Stomach (tissue), 9 donors: ENCODE measurements around the gene RIMBP2. TPM values are rescaled to one million over a fixed set of nuclear protein-coding genes. Genes with fewer than 3 reads are reported as not detected.
A peak's percentile ranks its signal among the peaks of the same experiment; 100 is the strongest.

Experiments used
- DNase-seq, 2 donors: peaks; one replicate each; pipeline versions ENCODE4 v3.0.0 to v3.0.0-alpha.2; 2013 to 2019
- H3K27ac ChIP-seq, 5 donors: fragments of 200-600 bp in 4 of 5; sonication (generic) in 4 of 5; one replicate each; pipeline ENCODE4 v1.5.1; 2013 to 2019; ENCODE audit warnings: mild to moderate bottlenecking in 1 of 5, moderate library complexity in 1 of 5
- H3K27me3 ChIP-seq, 3 donors: fragments of 200-600 bp; sonication (generic); one replicate each; pipeline ENCODE4 v1.5.1; 2017 to 2019; ENCODE audit warnings: mixed run types in 1 of 3
- H3K36me3 ChIP-seq, 4 donors: fragments of 200-600 bp; sonication (generic); 1 replicate in 3 of 4; 2 replicates in 1 of 4; pipeline ENCODE4 v1.5.1; 2016 to 2019
- H3K4me1 ChIP-seq, 4 donors: fragments of 200-600 bp; sonication (generic); one replicate each; pipeline ENCODE4 v1.5.1; 2016 to 2019
- H3K4me3 ChIP-seq, 4 donors: fragments of 200-600 bp; sonication (generic) in 3 of 4; one replicate each; pipeline ENCODE4 v1.5.1; 2016 to 2019; ENCODE audit warnings: mild to moderate bottlenecking in 1 of 4
- H3K9me3 ChIP-seq, 4 donors: fragments of 200-600 bp; sonication (generic); one replicate each; pipeline ENCODE4 v1.5.1; 2016 to 2019
- EP300 ChIP-seq: sonication (generic); formaldehyde crosslinking; IDR thresholded peaks from one replicate; pipeline ENCODE4 v1.6.1; 2017; ENCODE audit warnings: antibody characterized with exemption
- POLR2A ChIP-seq, 4 donors: fragments of 450-650 bp; IDR thresholded peaks; one replicate each; pipeline ENCODE4 v1.6.1; 2016; ENCODE audit warnings: antibody characterized with exemption in 4 of 4, control low read depth in 2 of 4, mild to moderate bottlenecking in 1 of 4, moderate library complexity in 1 of 4
- POLR2AphosphoS5 ChIP-seq, 3 donors: sonication (generic); formaldehyde crosslinking; IDR thresholded peaks; one replicate each; pipeline ENCODE4 v1.6.1; 2016; ENCODE audit warnings: antibody characterized with exemption in 3 of 3
- WGBS, 5 donors: extraction: QIAGEN DNeasy Blood & Tissue Kit in 3 of 5; methylation state at CpG; one replicate each; pipeline versions ENCODE4 v1.1.5 to v1.1.7; 2013 to 2018; 5-methylcytosine and 5-hydroxymethylcytosine counted together
- intact Hi-C: fragments of 100-400 bp; cut with DNase I; formaldehyde crosslinking; loops from one replicate; pipeline ENCODE4 v1.15.1; 2023; ENCODE audit warnings: low total_unique reads
- polyA plus RNA-seq, 3 donors: library from polyadenylated mRNA; stranded (reverse); fragments of 200-250 nt; gene quantifications; one replicate each; pipeline ENCODE4 v1.2.3, GENCODE V29; 2013
- total RNA-seq, 5 donors: library from RNA; depleted of rRNA; stranded (reverse); fragments of >200 nt; gene quantifications; one replicate each; pipeline versions ENCODE4 v1.1.0 to v1.2.3, GENCODE V29; 2014 to 2016
- TF ChIP-seq, protein P1 (sequence below), 7 experiments: fragments of 450-650 bp in 4 of 7; fragments of 200-600 bp in 3 of 7; sonication (generic) in 3 of 7; IDR thresholded peaks; one replicate each; pipeline ENCODE4 v1.5.1; 2016 to 2019; ENCODE audit warnings: antibody characterized with exemption in 7 of 7, control low read depth in 2 of 7, mild to moderate bottlenecking in 1 of 7
- donor health status: healthy with polysubstance abuse.
- donor health status: Bipolar disorder and iron deficiency.
- donor health status: healthy.

Gene RIMBP2
- total and polyA plus RNA-seq, 8 donors = 0.75 to 44.6 (median 5.6) TPM

DNA sequence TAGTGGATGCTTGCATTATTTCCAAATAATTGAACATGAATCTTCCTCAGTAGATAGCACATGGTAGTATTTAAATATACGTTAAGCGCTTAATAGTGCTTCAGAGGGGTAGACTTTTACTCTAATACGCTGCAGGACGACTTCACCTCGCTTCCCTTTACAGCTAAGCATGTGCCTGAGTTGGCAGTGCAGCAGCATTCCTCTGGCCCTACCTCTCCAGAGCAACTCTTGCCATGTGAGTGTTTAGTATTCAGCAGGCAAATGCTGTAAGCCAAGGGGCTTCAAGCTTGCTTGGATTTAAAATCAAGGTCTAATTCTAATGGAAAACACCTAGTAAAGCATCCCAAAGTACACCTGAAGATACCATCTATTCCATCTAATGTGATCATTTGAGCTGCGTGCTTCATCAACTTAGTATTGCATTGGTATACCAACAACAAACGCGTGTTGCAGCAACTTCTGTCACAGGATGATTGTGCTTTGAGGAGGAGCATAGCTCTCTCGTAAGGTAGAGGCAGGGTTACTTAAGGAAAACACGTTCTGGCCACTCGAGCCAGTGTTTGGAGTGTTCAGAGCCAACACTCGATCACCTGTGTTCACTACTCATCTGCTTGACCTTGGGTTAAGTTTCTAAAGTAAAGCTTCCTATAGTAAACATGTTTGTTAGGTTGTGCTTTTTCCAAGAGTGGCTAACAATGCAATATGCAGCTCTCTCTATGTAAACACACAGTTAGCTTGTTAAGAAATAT is 317.8 kb downstream of the RIMBP2 start:
- intact Hi-C loops = no loop called here
- no peak overlapping the region for H3K27ac ChIP-seq
- H3K36me3 ChIP-seq = no peaks in the 10 kb centered on the region
- 66 to 79% (median 70%) methylated on average over 12 of the region's 12 CpGs for WGBS, 5 donors
- TF ChIP-seq POLR2AphosphoS5 (IDR thresholded peaks at IDR 0.05) (no peak), POLR2A (IDR thresholded peaks at IDR 0.05) (no peak), EP300 (no peak)
- TF ChIP-seq, protein P1, sequence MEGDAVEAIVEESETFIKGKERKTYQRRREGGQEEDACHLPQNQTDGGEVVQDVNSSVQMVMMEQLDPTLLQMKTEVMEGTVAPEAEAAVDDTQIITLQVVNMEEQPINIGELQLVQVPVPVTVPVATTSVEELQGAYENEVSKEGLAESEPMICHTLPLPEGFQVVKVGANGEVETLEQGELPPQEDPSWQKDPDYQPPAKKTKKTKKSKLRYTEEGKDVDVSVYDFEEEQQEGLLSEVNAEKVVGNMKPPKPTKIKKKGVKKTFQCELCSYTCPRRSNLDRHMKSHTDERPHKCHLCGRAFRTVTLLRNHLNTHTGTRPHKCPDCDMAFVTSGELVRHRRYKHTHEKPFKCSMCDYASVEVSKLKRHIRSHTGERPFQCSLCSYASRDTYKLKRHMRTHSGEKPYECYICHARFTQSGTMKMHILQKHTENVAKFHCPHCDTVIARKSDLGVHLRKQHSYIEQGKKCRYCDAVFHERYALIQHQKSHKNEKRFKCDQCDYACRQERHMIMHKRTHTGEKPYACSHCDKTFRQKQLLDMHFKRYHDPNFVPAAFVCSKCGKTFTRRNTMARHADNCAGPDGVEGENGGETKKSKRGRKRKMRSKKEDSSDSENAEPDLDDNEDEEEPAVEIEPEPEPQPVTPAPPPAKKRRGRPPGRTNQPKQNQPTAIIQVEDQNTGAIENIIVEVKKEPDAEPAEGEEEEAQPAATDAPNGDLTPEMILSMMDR (IDR thresholded peaks at IDR 0.05) = no peak
- no peaks in the 10 kb centered on the region for H3K4me1 ChIP-seq
- H3K27me3 ChIP-seq = peaks cover 0 to 6% (median 0%) of the 10 kb centered on the region in 3 donors
- no peak overlapping the region for H3K4me3 ChIP-seq
- H3K9me3 ChIP-seq = no peaks in the 10 kb centered on the region
- no peak for DNase-seq

DNA sequence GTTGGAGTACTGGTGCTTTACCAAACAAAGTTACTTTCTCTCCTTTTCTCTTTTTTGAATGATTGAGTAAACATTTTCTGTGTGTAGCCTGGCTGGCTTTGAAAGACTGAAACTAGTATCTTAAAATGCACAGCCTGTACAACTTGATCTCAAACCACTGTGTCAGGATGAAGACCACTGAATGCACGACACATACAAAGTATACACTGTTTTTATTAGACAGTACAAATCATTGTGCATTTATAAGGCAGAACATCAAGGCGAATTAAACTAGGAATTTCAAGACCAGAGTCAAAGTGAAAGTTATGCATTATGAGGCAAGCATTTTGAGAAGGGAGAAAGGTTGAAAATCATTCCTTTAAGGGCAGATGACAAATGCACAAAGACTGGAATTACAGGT is 319.4 kb downstream of the RIMBP2 start:
- H3K36me3 ChIP-seq = no peaks in the 10 kb centered on the region
- no peaks in the 10 kb centered on the region for H3K9me3 ChIP-seq
- H3K4me1 ChIP-seq = no peaks in the 10 kb centered on the region
- DNase-seq = no peak
- H3K27ac ChIP-seq = no peak overlapping the region
- no peak overlapping the region for H3K4me3 ChIP-seq
- intact Hi-C loops = no loop called here
- TF ChIP-seq POLR2A (IDR thresholded peaks at IDR 0.05) (no peak), POLR2AphosphoS5 (IDR thresholded peaks at IDR 0.05) (no peak)
- TF ChIP-seq, protein P1 (IDR thresholded peaks at IDR 0.05) = no peak
- WGBS, 5 donors = 55 to 67% (median 60%) methylated on average over 2 of the region's 2 CpGs
- H3K27me3 ChIP-seq = peaks cover 0 to 2% (median 0%) of the 10 kb centered on the region in 3 donors

DNA sequence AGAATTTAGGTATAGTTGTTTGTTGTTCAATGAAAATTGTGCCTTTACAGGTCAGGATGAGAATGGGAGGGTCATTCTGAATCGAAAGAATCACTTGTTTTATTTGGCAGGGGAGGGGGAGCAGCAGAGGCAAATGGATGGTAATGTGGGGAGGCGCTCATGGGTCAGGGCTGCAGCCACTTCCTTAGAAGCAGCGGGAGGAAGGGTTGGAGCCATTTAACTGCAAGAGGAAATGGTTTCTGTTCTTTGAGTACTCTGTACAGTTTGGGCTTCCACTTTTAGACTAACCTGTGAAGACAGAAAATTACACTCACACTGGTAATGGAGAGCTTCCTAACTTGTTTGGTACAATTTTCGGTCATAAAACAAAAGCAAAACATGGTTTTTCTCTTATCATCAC is 321.2 kb downstream of the RIMBP2 start:
- H3K9me3 ChIP-seq = no peaks in the 10 kb centered on the region
- H3K27me3 ChIP-seq = peaks cover 0 to 8% (median 0%) of the 10 kb centered on the region in 3 donors
- intact Hi-C loops = no loop called here
- 49 to 57% (median 52%) methylated on average over 4 of the region's 4 CpGs for WGBS, 5 donors
- H3K36me3 ChIP-seq = no peaks in the 10 kb centered on the region
- H3K4me1 ChIP-seq = no peaks in the 10 kb centered on the region
- DNase-seq = no peak
- H3K27ac ChIP-seq = no peak overlapping the region
- no peak overlapping the region for H3K4me3 ChIP-seq
- TF ChIP-seq POLR2AphosphoS5 (IDR thresholded peaks at IDR 0.05) (no peak), POLR2A (IDR thresholded peaks at IDR 0.05) (no peak), EP300 (no peak)
- TF ChIP-seq, protein P1 (IDR thresholded peaks at IDR 0.05) = no peak

DNA sequence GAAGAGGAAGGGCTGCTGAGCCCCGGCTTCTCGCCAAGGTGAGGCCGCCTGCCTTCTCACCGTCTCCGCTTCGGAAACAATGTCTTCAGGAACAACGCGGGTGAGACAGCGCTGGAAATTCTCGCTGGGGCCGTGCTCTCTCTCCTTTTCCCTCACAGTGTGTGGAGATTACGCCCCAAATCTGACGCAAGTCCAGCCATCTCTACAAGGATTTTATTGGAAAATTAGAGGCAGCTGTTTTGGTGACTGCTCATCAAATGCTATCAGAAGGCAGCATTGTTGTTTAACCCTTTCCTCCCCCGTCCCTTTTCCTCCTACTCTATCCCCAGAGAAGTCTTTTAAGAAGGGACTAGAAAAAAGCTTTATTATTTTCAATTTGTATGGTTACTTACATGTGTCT is 324.9 kb downstream of the RIMBP2 start:
- Histone ChIP-seq H3K36me3 (no peaks in the 10 kb centered on the region), H3K27me3 (peaks cover 0 to 8% (median 0%) of the 10 kb centered on the region in 3 donors), H3K9me3 (no peaks in the 10 kb centered on the region), H3K4me3 (no peak overlapping the region), H3K4me1 (no peaks in the 10 kb centered on the region), H3K27ac (no peak overlapping the region)
- intact Hi-C loops = no loop called here
- peak in 1 of 2 donors; percentile 36 for DNase-seq
- TF ChIP-seq POLR2AphosphoS5 (IDR thresholded peaks at IDR 0.05) = no peak
- TF ChIP-seq, protein P1 (IDR thresholded peaks at IDR 0.05) = no peak
- TF ChIP-seq POLR2A (IDR thresholded peaks at IDR 0.05) = no peak
- no peak for TF ChIP-seq EP300
- WGBS, 5 donors = 46 to 61% (median 56%) methylated on average over 14 of the region's 14 CpGs
